NCI-H146 treated with DMSO at 0.1 percent for 48 hours (cell line): ENCODE data around the gene NIPSNAP2.
A peak's percentile ranks its signal among the peaks of the same experiment; 100 is the strongest.
"Not testable (repeated sequence)": the region's sequence is repeated elsewhere in the genome, so short reads cannot be mapped to it uniquely, and the experiment has no call there.

Source experiments
- DNase-seq: peaks from one replicate; lab custom pipeline; 2025; ENCODE audit not compliant: unreplicated experiment; lab: John Stamatoyannopoulos, UW

Gene NIPSNAP2

GRCh38 chr7:55975988-55976633 lies 11.7 kb downstream of the NIPSNAP2 start:
- peak; percentile 89 for DNase-seq

DNA sequence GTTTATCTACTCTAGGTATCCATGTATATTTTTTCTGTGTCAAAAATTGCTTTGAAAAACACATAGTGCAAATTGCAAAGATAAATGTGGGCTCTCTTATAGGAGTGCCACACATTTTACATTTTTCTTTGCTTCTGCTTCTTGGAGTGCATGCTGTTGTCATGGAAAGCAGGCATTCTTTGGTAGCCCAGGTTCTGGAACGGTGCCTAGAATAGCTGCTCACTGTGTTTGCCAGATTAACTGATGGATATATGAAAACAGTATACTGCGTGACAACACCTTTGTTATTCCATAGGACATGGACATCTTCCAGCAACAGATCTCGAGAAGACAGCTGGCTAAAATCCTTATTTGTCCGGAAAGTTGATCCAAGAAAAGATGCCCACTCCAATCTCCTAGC lies 13.4 kb downstream of the NIPSNAP2 start:
- peak; percentile 11 for DNase-seq

DNA sequence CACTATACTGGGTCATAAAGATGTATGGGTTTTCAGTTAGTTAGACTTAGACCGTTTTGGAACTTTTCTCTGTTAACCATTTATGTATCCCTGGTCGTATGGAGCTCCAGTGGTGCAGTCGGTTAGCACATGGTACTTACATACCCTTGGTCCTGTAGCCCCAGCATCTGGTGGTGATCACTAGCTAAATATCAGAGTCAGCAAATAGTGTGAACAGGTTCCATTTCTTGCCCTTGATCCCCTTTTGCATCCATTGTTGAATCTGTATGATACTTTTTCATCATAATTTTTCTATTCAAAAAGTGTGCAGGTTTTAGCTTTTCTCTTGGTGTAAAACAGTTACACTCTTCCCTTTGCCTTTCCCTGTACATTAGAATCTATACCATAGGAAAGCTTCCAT lies 15.9 kb downstream of the NIPSNAP2 start:
- no peak for DNase-seq

- no peak for DNase-seq
Observed at GRCh38 chr7:55983537-55983936, 19.2 kb downstream of the NIPSNAP2 start.

- DNase-seq, result no peak
Observed at GRCh38 chr7:55992346-55992745, 28.0 kb downstream of the NIPSNAP2 start.

- DNase-seq, result no peak
Observed at GRCh38 chr7:55996856-55997500, 32.6 kb downstream of the NIPSNAP2 start.

- DNase-seq, result no peak
Observed at GRCh38 chr7:56003749-56004148, 39.4 kb downstream of the NIPSNAP2 start.

DNA sequence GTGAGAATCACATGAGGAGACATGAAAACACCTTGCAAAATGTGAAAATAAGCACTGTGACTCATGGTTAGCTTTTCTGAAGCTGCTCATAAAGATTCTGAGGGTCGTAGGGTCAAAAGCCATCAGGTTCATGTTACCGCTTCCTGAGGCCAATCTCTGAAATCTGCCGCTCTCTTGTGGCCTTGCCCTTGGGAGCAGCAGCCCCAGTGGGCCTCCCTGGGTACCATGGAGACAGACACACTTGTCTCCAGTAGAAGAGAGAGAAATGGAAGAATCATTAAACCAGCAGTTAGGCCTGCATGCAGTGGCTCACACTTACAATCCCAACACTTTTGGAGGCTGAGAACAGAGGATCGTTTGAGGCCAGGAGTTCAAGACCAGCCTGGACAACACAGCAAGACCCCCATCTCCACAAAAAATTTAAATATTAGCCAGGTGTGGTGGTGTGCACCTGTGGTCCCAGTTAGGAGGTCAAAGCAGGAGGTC lies 42.8 kb downstream of the NIPSNAP2 start:
- DNase-seq, result no peak

DNA sequence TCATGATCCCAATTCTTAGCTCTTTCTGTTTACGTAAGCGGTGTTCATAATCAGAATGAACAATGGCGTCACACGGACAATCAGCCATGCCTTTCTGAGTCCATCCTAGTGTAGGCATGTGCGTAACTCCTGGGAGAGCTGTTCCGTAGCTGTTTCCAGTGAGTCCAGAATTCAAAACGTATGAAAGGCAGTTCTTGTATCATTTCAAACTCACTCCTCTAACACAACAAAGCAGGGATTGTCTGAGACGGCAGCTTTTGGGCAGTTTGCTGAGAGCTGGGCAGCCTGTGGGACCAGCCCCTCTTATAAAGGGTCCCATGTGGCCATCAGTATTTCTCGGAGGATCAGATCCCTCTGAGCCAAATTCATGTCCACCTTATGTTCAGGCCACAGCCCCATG lies 43.5 kb downstream of the NIPSNAP2 start:
- no peak for DNase-seq

- peak; percentile 90 for DNase-seq
Observed at GRCh38 chr7:56009695-56010094, 45.3 kb downstream of the NIPSNAP2 start.

DNA sequence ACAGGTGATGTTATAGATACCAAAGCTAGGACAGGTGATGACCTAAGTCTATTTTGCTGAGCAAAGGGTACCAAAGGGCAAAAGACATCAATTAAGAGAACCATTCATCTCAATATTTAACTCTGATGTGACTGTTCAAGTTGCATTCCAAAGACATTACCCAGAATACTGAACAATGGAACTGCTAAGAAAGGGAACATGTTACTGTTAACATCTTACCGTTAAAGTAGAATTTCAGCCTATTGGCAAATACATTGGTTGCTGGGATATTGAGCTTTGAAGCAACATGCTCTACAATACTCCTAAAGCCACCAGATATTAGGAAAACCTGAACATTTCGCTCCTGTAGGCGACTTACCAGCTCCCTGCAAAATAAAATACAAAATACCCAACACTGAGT lies 52.6 kb downstream of the NIPSNAP2 start:
- DNase-seq, result not testable (repeated sequence)

- no peak for DNase-seq
Observed at GRCh38 chr7:56019501-56019900, 55.1 kb downstream of the NIPSNAP2 start.

DNA sequence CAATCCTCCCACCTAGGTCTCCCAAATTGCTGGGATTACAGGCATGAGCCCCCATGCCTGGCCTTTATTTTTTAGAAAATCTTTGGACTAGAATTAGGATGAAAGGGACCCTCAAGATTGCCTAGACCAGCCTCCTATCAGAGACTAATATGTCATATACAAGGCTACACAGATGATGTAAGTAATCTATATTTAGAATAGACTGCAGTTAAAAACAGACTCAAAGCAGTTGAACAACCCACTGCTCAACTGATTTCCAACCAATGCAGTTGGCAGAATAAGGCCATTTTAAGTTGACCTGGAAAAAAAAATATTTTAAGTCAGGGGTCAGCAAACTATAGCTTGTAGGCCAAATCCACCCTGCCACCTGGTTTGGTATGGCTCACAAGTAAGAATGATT lies 59.1 kb downstream of the NIPSNAP2 start:
- no peak for DNase-seq

- DNase-seq, result no peak
Observed at GRCh38 chr7:56026538-56026937, 62.2 kb downstream of the NIPSNAP2 start.

- no peak for DNase-seq
Observed at GRCh38 chr7:56028942-56029630, 64.7 kb downstream of the NIPSNAP2 start.

- no peak for DNase-seq
Observed at GRCh38 chr7:56030340-56030739, 66.0 kb downstream of the NIPSNAP2 start.

GRCh38 chr7:56031556-56031955 lies 67.2 kb downstream of the NIPSNAP2 start:
- not testable (repeated sequence) for DNase-seq

DNA sequence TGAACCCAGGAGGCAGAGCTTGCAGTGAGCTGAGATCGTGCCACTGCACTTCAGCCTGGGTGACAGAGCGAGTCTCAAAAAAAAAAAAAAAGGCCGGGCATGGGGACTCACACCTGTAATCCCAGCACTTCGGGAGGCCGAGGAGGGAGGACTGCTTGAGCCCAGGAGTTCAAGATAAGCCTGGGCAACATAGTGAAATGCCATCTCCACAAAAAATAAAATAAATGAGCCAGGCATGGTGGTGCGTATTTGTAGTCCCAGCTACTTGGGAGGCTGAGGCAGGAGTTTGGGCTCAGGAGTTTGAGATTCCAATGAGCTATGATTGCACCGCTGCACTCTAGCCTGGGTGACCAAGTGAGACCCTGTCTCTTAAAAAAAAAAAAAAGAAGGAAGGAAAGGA lies 68.2 kb downstream of the NIPSNAP2 start:
- not testable (repeated sequence) for DNase-seq

DNA sequence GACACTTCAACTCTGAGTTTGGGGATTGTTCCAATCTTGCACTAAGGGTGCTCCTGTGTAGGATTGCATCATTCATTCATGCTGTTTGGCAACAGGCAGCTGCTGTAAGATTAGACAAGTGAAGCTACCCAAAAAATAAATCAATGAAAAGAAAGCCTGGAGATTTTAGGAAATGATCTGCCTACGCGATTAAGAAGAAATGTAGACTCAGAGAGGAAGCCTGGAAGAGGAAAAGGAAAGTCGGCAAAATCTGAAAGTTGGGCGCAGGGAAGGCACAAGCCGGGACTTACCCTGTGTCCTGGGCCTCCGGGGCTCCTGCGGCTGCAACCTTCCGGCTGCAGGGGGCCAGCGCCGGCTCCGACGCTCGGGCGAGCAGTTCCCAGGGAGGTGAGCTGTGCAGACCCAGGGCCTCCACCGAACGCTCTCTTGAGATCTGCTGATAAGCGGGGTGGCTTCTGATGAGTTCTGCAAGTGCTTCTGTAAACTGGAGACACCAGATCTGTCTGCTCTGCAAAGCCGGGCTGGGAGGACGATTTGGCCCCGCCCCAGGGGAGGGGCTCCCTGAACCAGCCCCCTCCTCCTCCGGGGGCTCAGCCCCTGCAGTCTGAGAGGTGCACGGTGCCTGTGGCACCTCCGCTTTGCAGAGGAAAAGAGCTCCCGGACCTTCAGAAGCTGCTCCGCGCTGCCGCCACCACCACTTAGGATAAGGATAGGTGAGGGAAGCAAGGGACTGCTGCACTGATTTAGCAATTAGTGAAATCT lies 69.5 kb downstream of the NIPSNAP2 start:
- DNase-seq, result peak; percentile 87

DNA sequence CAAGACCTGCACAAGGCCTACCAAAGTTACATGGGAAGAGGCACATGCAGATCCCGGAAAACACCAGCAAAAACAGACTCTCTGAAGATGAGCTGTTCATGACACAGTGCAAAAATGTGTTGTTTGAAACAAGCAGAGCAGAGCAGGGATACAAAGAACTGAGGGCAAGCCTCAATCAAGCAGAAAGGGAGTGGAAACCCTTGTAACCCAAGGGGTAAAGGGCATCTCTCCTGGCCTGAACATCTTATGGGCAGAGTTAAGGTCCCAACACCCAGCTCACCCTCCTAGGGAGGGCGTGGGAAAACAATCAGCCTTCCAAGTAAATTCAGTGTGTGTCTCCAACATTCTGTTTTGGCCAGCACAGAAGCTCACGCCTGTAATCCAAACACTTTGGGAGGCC lies 76.3 kb downstream of the NIPSNAP2 start:
- DNase-seq, result no peak

- DNase-seq, result not testable (repeated sequence)
Observed at GRCh38 chr7:56045758-56046157, 81.4 kb downstream of the NIPSNAP2 start.
